NCI-H460 (cell line): Measurements from ENCODE around the gene C1orf167. TPM values are rescaled to one million over a fixed set of nuclear protein-coding genes. Genes with fewer than 3 reads are reported as not detected.

Source experiments
- DNase-seq: peaks from one replicate; pipeline ENCODE4 v3.0.0-alpha.2; 2016; ENCODE audit warnings: low read depth; ENCODE audit errors: extremely low read depth
- total RNA-seq: library from RNA; depleted of rRNA; stranded (reverse); fragments of >200 nt; shearing (Covaris generic); gene quantifications from 2 replicates; pipeline ENCODE4 v1.2.3, GENCODE V29; 2014

Gene C1orf167
- total RNA-seq, 1 experiment from 2014 or later, result not detected

DNA sequence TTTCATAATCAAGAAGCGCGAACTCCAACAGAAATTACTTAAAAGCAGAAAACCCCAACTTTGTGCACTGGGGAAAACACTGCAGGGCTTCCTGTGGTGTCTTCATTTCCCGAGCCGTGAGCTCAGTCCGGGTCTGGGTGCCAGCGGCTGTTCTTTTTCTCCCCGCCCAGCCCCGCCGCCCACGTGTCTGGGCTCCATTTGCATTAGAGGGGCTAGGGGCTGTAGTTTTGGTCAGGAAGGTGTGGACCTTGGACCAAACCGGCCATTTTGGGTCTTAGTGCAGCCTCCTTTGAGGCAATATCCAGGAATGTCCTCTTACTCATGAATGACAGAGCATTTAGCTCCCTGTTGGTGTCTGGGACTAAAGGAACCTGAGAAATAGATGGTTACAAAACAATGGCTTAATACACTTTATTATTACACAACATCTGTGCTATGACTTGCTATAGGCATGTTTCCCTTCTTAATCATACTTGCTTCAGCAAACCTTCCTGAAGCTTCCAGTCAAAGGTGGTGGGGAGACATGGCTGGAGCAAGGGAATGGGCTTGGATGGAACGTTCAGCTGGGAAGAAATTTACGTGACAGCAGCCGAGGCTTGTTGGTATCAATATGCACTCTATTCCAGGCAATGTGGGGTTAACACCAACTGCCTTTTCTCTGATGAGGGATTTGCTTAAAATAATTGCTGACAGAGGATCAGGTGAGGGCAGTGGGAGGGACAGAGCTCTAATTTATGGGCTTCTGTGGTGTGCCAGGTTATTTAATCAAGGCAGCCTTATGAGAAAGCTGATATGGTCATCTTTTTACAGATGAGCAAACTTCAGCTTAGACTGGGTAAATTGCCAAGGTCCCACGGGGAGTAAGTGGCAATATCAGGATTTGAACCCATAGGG is 25.0 kb upstream of the C1orf167 start:
- no peak for DNase-seq

- DNase-seq, result no peak
These were observed 23.9 kb upstream of the C1orf167 start for GRCh38 chr1:11738096-11738495.

DNA sequence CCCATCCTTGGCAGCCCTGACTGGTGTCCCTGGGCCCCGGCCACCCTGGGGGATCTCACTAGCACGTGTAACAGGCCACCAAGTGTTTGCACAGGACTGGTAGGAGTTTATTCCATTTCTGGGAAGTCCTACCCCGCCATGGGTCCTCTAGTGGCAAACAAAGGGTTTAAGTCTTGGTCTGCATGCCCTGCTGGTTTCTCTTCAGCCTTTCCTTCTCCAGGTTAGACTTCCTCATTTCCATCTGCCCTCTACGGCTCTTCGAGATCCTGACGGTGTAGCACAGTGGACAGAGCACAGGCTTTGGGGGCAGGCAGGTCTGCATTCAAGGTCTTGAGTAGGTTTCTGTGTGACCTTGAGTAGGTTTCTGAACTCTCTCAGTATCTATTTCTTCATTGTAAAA is 23.2 kb upstream of the C1orf167 start:
- no peak for DNase-seq

GRCh38 chr1:11740258-11741192 is 21.5 kb upstream of the C1orf167 start:
- DNase-seq, result no peak

- no peak for DNase-seq
These were observed 20.5 kb upstream of the C1orf167 start for GRCh38 chr1:11741482-11741881.

DNA sequence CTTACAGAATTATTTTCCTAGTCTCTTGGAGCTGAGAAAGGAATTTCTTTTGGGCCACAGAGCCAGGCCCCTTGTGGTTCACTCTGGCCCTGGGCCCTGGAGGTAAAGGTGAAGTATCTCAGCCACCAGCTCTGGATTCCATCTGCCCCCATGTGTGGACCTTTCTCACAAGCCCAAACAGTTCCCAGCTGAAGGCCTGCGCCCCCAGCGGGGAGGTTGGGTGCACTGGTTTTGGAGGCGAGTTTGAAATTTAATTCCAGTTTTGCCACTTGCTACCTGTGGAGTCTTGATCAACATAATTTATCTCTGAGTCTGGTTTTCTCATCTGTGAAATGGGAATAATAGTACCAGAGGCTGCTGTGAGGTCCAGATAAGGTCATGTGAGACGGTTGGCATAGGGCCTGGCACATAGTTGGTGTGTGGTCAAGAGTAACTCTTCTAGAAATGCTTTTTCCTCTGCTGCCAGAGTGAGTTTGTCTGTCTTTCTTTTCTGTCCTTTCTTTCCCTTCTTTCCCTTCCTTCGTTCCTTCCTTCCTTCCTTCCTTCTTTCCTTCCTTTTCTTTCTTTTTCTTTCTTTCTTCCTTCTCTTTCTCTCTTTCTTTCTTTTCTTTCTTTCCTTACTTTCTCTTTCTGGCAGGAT is 20.0 kb upstream of the C1orf167 start:
- DNase-seq, result no peak

DNA sequence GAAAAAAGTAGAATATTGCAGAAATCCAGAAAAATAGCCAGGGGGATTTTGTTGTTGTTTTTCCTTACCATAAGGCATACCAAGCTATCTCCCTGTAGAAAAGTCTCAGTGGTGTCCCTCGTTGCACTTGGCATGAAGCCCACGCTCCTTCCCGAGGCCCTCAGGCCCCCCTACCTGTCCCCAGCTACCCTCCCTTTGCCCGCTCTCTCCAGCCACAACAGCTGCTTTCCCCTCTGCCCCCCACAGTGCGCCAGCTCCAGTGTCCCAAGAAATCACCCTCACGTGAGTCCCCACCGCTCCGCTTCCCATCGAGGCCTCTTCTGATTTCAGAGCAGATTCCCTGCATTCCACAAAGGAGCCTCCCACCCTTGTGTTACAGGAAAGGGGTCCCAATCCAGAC is 17.7 kb upstream of the C1orf167 start:
- DNase-seq, result no peak

DNA sequence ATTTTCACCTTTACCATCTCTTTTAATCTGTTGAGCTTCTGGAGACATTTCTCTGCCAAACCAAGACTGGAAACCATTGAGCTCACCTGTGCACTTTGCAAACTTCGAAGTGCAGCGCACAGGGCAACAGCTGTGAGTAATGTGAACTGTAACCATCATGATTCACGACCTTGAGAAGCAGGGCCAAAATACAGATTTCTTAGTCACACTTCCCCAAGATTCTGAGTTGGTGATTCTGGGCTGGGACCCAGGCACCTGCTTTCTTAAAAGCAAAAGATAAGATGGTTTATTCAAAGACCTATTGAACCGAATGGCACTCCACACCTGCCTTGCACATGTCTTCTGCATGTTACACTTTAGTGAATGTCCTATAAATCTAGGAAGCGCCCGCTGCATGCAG is 15.9 kb upstream of the C1orf167 start:
- DNase-seq, result no peak

DNA sequence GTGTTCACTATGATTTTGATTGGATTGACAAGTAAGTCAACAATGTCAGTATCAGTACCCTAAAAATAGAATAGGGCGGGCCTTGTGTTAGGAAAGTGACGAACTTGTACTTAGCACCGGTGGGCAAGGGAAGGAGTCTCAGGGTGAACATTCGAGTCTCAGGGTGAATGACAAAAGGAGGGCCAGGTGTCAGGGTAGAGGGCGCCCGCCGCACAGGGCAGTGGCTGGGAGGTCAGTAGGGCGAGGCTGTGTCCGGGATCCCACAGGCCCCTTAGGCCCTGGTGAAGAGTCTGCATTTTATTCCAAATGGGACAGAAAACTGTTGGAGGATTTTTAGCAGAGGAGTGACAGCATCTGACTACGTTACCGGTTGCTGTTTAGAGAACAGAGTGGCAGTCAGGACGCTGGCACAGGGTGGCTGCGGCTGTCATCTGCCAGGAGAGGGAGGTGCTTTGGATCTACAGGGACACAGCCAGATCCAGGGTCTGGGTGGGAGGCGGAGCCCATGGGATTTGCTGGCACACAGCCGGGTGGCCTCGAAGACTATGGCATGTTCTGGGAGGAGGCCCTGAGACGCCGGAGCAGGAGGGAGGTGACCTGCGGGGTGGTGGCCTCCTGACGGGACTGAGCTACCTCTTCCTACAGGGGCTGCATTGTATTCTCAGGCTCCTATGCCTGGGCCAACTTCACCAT is 15.1 kb upstream of the C1orf167 start:
- DNase-seq, result no peak

DNA sequence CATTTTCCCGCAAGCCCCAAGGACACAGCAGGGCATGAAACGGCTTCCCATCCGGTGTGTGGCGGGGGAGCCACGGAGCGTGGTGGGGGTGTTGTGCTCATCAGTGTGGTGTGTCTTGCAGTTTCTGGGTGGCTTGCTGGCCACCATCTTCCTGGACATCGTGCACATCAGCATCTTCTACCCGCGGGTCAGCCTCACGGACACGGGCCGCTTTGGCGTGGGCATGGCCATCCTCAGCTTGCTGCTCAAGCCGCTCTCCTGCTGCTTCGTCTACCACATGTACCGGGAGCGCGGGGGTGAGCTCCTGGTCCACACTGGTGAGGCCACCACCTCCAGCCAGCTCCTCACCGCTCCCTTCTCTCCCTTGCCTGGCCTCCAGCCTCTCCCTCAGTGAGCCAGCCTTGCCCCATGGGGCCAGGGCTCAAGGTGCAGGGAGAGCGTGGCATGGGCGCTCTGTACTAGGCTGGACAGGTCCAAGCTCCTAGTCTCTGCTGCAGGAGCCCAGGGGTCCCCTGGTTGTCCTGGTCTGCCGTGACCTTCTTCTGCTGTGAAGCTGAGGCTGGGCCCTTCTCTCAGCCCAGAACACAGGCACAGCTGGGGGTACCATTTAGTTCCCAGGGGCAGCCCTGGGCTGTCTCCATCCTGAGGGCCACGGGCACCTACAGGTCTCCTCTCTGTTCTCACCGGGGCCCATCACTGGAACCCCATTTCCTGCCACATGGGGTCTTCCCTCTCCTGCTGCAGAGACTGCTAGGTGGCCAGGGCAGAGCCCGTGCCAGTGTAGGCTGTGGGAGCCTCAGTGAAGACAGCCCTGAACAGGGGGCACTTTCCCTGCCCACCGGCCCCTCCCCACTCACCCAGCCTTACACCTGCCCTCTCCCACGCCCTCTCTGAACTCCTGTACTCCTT is 13.4 kb upstream of the C1orf167 start:
- DNase-seq, result no peak

DNA sequence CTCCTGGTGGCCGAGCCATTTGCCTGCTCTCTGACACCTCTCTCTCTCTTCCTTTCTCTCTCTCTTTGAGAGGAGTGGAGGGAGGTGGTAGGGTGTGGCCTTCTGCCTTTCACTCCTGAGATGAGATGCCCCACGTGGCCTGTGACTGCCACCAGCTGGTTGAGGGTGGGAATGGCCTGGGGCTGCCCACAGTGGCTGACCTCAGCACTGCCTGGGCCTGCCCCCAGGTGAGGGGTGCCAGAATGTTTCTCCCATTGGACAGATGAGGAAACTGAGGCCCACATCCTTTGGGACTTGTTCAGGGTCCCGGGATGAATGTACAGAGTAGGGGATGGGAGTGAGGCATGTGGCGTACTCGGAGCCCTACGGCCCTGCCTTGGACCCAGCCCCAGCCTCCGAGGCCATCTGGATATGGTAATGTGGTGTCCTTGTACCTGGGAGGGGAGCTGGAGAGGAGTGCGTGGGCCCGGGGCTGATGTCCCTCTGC is 12.7 kb upstream of the C1orf167 start:
- DNase-seq, result no peak

DNA sequence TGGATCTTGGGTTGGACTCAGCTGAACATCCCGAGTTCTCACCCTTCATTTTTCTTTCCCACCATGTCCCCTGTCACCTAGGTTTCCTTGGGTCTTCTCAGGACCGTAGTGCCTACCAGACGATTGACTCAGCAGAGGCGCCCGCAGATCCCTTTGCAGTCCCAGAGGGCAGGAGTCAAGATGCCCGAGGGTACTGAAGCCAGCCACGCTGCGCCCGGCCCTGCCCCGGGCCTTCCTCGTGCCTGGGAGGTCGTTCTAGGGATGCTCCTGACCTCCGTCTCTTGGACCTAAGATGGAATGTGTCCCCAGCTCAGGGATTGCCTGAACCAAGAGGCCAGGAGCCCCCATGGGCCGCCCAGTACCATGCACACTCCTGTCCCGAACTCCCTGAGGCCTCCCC is 12.0 kb upstream of the C1orf167 start:
- no peak for DNase-seq

GRCh38 chr1:11751087-11751486 is 10.9 kb upstream of the C1orf167 start:
- DNase-seq, result no peak

DNA sequence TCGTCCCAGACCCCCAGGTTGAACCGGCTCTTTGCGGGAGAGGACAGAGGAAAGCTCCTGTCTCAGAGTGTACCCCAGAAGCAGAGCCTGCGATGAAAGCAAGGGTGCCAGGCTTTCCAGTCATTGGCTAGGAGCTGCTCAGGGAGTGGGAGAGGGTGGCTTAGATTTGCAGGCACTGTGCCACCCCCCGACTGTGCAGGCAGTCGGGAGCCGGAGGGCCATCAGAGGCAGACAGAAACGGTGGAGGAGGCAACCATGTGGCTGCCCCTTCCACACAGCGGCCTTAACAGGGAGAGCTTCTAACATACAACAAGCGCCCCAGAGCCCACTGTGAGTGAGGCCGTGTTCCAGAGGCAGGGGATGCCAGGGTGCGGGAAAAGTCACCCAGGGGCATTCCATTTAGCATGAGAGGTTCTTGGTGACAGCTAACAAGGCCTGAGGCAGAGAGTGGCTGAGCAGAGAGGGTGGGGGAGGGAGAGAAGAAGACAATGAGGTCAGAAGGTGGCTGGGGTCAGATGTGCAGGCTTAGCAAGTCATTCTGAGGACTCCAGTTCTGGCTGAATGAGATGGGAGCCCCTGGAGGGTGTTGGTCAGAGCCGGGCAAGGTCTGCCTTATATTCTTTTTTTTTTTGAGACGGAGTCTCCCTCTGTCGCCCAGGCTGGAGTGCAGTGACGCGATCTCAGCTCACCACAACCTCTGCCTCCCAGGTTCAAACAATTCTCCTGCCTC is 9.5 kb upstream of the C1orf167 start:
- no peak for DNase-seq

DNA sequence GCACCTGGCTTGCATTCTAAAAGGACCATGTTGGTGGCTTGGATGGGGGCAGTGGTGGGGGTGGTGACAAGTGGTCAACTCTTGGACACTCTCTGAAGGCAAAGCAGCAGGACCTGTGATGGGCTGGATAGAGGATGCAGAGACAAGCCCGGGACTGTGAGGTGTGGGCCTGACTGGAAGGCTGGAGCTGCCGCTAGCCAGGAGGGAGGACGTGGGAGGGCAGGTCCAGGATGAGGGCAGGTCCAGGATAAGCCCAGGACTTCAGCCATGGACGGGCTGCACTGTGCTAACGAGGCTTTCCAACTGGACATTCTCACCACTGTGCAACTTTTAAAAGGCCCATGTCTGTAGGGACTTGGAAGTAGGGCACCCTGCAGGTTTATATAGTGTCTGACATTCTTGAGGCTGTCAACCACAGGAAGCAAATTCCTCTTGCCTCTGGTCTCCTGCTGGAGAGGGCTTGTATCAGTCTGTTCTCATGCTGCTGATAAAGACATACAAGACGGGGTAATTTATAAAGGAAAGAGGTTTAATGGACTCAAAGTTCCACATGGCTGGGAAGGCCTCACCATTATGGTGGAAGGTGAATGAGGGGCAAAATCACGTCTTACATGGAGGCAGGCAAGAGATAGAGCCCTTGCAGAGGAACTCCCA is 8.3 kb upstream of the C1orf167 start:
- no peak for DNase-seq

- no peak for DNase-seq
These were observed 4.9 kb upstream of the C1orf167 start for GRCh38 chr1:11757047-11757446.

- no peak for DNase-seq
These were observed 2.2 kb upstream of the C1orf167 start for GRCh38 chr1:11759791-11760190.

- DNase-seq, result no peak
These were observed 708 bp upstream of the C1orf167 start for GRCh38 chr1:11761285-11761684.
